Posterior vena cava (tissue), 2 donors: ENCODE measurements around the gene PGLYRP4. TPM values are rescaled to one million over a fixed set of nuclear protein-coding genes. Genes with fewer than 3 reads are reported as not detected.
A peak's percentile ranks its signal among the peaks of the same experiment; 100 is the strongest.

ENCODE experiments used
- DNase-seq: peaks from one replicate; pipeline ENCODE4 v3.0.0-alpha.2; 2020; ENCODE audit warnings: low spot score
- intact Hi-C, 2 donors: fragments of 100-400 bp; cut with DNase I; formaldehyde crosslinking; loops; one replicate each; pipeline versions ENCODE4 v1.14.1 to v1.14.2; 2022 to 2023
- long read RNA-seq, 2 donors: library from polyadenylated mRNA; unstranded; transcript quantifications; one replicate each; pipeline ENCODE4 v2.0.0, GENCODE V29; 2020 to 2021
- total RNA-seq, 2 donors: library from RNA; stranded (reverse); fragmentation: NEBNext Ultra II Directional; extraction: Animal tissue kit (Norgen Biotek cat#: 25700); gene quantifications; one replicate each; pipeline ENCODE4 v1.2.1, GENCODE V29; 2021
- donor health status: DM: yes; HTN: yes; CAD: no.
- donor health status: DM: yes; HTN: yes; CAD: no.

PGLYRP4 gene
- total RNA-seq, result not detected
- long read RNA-seq, donor 1, result 0 reads
- long read RNA-seq, donor 2, result 0 reads

- intact Hi-C loops, result no loop called here
- DNase-seq, result no peak
Measured at GRCh38 chr1:153348511-153349362, at the start of gene PGLYRP4. Gene PGLYRP4, minus strand, starts transcription at chr1:153348841. Its CDS starts 909 bp downstream, at chr1:153347932.

GRCh38 chr1:153397924-153398651, 49.4 kb upstream of the PGLYRP4 start:
- intact Hi-C loops, result no loop called here
- no peak for DNase-seq

- intact Hi-C loops, result no loop called here
Measured at GRCh38 chr1:153397051-153397923, 48.6 kb upstream of the PGLYRP4 start.

GRCh38 chr1:153396461-153396860, 47.8 kb upstream of the PGLYRP4 start:
- no peak for DNase-seq
- intact Hi-C loops, result no loop called here

More at GRCh38 chr1:153397051-153397923, 48.6 kb upstream of the PGLYRP4 start:
- DNase-seq, result no peak

GRCh38 chr1:153395776-153396175, 47.1 kb upstream of the PGLYRP4 start:
- intact Hi-C loops, result no loop called here

GRCh38 chr1:153395136-153395685, 46.6 kb upstream of the PGLYRP4 start:
- no peak for DNase-seq
- intact Hi-C loops, result no loop called here

More at GRCh38 chr1:153395776-153396175, 47.1 kb upstream of the PGLYRP4 start:
- DNase-seq, result no peak

- no peak for DNase-seq
- intact Hi-C loops, result no loop called here
Measured at GRCh38 chr1:153394391-153394790, 45.8 kb upstream of the PGLYRP4 start.

- DNase-seq, result no peak
- intact Hi-C loops, result no loop called here
Measured at GRCh38 chr1:153393926-153394325, 45.3 kb upstream of the PGLYRP4 start.

GRCh38 chr1:153392822-153393221, 44.2 kb upstream of the PGLYRP4 start:
- no peak for DNase-seq
- intact Hi-C loops, result no loop called here

- no peak for DNase-seq
- intact Hi-C loops, result no loop called here
Measured at GRCh38 chr1:153392258-153392657, 43.6 kb upstream of the PGLYRP4 start.

- intact Hi-C loops, result no loop called here
- DNase-seq, result peak; percentile 92
Measured at GRCh38 chr1:153390938-153391710, 42.5 kb upstream of the PGLYRP4 start, which contains the start of gene S100A8. Gene S100A8, minus strand, starts transcription at chr1:153391073. Its CDS starts 538 bp downstream, at chr1:153390535.

GRCh38 chr1:153389973-153390879, 41.6 kb upstream of the PGLYRP4 start:
- intact Hi-C loops, result no loop called here

GRCh38 chr1:153389401-153389800, 40.8 kb upstream of the PGLYRP4 start:
- DNase-seq, result no peak
- intact Hi-C loops, result no loop called here

More at GRCh38 chr1:153389973-153390879, 41.6 kb upstream of the PGLYRP4 start:
- DNase-seq, result no peak

- no peak for DNase-seq
- intact Hi-C loops, result no loop called here
Measured at GRCh38 chr1:153387785-153388184, 39.1 kb upstream of the PGLYRP4 start.

GRCh38 chr1:153387001-153387400, 38.4 kb upstream of the PGLYRP4 start:
- intact Hi-C loops, result no loop called here
- DNase-seq, result no peak

GRCh38 chr1:153386500-153386901, 37.9 kb upstream of the PGLYRP4 start:
- intact Hi-C loops, result no loop called here
- peak; percentile 88 for DNase-seq

GRCh38 chr1:153384958-153385580, 36.4 kb upstream of the PGLYRP4 start:
- intact Hi-C loops, result no loop called here
- DNase-seq, result no peak
